KOPT-K1 (cell line): ENCODE data around the gene S100PBP.
"Not testable (repeated sequence)": the region's sequence is repeated elsewhere in the genome, so short reads cannot be mapped to it uniquely, and the experiment has no call there.

Experiments used
- H3K27ac ChIP-seq: fragments of 200-600 bp; sonication (generic); 2 replicates; pipeline ENCODE4 v1.5.1; 2016; ENCODE audit warnings: antibody characterized with exemption, mild to moderate bottlenecking, low read depth, low read length; ENCODE audit not compliant: poor library complexity, severe bottlenecking
- H3K36me3 ChIP-seq: fragments of 200-600 bp; sonication (generic); 2 replicates; pipeline ENCODE4 v1.5.1; 2017; ENCODE audit warnings: antibody characterized with exemption, mild to moderate bottlenecking, low read length, moderate library complexity; ENCODE audit not compliant: insufficient read depth
- H3K9me3 ChIP-seq: fragments of 200-600 bp; sonication (generic); 2 replicates; pipeline ENCODE4 v1.5.1; 2017; ENCODE audit warnings: antibody characterized with exemption, low read length, mild to moderate bottlenecking; ENCODE audit not compliant: insufficient read depth, poor library complexity, severe bottlenecking

The S100PBP gene

GRCh38 chr1:32804460-32804859 is 13.0 kb upstream of the S100PBP start:
- H3K36me3 ChIP-seq, result peaks cover 81% of the 10 kb centered on the region
- not testable (repeated sequence) for H3K27ac ChIP-seq, H3K9me3 ChIP-seq

DNA sequence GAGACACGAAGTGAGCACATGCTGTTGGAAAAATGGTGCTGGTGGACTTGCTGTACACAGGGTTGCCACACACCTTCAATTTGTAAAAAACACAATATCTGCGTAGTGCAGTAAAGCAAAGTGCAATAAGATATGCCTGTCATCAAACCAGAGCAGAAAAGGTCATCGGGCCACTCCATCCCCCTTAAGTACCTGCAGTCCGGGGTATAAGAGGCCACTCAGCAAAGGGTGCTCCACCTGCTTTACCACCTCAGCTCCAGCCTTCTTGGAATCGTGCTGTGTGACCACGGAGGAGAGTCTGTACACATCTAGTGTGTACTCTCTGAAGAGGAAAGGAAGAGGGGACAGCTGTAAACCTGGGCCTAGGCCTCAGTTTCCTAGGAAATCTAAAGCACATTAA is 11.2 kb upstream of the S100PBP start:
- H3K27ac ChIP-seq, result no peak overlapping the region
- H3K36me3 ChIP-seq, result peaks cover 81% of the 10 kb centered on the region
- no peaks in the 10 kb centered on the region for H3K9me3 ChIP-seq

- no peak overlapping the region for H3K27ac ChIP-seq
- no peaks in the 10 kb centered on the region for H3K9me3 ChIP-seq
- peaks cover 85% of the 10 kb centered on the region for H3K36me3 ChIP-seq
Measured at GRCh38 chr1:32806910-32807523, 10.4 kb upstream of the S100PBP start.

GRCh38 chr1:32808580-32808979 is 8.9 kb upstream of the S100PBP start:
- Histone ChIP-seq H3K36me3 (peaks cover 85% of the 10 kb centered on the region), H3K27ac (no peak overlapping the region), H3K9me3 (no peaks in the 10 kb centered on the region)

DNA sequence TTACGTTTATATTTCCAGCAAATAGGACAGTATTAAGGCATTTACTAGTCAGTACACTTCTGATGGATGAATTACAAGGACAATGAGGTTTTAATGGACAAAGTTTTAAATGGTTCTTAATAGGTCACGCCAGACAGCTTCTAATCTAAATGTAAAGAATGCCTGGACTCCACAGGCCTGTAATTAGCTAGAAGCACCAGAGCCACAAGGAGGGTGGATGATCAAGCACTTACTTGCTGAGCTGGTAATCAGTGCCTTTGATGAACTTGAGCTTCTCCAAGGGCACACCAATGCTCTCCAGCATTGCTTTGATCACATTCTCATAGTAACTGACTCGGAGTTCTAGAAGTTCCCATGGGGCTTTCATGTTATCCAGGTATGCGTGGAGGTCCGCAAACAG is 7.1 kb upstream of the S100PBP start:
- H3K36me3 ChIP-seq, result peaks cover 98% of the 10 kb centered on the region
- H3K9me3 ChIP-seq, result no peaks in the 10 kb centered on the region
- no peak overlapping the region for H3K27ac ChIP-seq

- H3K36me3 ChIP-seq, result peaks cover 89% of the 10 kb centered on the region
- H3K9me3 ChIP-seq, result no peaks in the 10 kb centered on the region
- H3K27ac ChIP-seq, result no peak overlapping the region
Measured at GRCh38 chr1:32811265-32811664, 6.2 kb upstream of the S100PBP start.

- Histone ChIP-seq H3K36me3 (peaks cover 83% of the 10 kb centered on the region), H3K27ac (no peak overlapping the region), H3K9me3 (no peaks in the 10 kb centered on the region)
Measured at GRCh38 chr1:32811917-32812316, 5.5 kb upstream of the S100PBP start.

DNA sequence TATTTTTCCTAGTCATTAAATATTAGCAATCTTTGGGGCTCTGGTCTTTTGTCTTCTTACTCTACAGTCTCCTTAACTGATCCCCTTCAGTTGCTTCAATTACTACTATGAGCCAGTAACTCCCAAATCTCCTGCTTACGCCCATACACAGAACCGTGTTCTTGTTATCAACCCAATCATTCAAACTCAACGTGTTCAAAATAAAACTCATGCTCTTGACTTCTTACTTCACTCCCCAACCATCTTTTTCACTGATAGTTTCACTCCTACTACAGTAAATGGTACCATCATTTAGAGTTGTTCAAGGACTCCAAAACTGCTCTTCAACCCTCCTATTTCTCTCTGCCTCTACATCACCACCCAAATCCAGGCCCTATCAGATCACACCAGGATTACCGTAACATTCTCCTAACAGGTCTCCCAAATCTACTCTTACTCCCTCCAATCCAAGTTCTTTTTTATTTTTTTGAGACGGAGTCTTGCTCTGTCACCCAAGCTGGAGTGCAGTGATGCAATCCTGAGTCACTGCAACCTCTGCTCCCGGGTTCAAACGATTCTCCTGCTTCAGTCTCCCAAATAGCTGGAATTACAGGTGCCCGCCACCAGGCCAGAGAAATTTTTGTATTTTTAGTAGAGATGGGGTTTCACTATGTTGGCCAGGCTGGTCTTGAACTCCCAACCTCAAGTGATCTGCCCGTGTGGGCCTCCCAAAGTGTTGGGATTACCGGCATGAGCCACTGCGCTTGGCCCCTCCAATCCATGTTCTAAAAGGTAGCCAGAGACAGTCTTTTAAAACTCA is 3.3 kb upstream of the S100PBP start:
- H3K9me3 ChIP-seq, result no peaks in the 10 kb centered on the region
- H3K27ac ChIP-seq, result no peak overlapping the region
- peaks cover 61% of the 10 kb centered on the region for H3K36me3 ChIP-seq

GRCh38 chr1:32816676-32817158 is 736 bp upstream of the S100PBP start:
- Histone ChIP-seq H3K27ac (peak overlapping the region; percentile 99), H3K36me3 (peaks cover 35% of the 10 kb centered on the region), H3K9me3 (no peaks in the 10 kb centered on the region)

DNA sequence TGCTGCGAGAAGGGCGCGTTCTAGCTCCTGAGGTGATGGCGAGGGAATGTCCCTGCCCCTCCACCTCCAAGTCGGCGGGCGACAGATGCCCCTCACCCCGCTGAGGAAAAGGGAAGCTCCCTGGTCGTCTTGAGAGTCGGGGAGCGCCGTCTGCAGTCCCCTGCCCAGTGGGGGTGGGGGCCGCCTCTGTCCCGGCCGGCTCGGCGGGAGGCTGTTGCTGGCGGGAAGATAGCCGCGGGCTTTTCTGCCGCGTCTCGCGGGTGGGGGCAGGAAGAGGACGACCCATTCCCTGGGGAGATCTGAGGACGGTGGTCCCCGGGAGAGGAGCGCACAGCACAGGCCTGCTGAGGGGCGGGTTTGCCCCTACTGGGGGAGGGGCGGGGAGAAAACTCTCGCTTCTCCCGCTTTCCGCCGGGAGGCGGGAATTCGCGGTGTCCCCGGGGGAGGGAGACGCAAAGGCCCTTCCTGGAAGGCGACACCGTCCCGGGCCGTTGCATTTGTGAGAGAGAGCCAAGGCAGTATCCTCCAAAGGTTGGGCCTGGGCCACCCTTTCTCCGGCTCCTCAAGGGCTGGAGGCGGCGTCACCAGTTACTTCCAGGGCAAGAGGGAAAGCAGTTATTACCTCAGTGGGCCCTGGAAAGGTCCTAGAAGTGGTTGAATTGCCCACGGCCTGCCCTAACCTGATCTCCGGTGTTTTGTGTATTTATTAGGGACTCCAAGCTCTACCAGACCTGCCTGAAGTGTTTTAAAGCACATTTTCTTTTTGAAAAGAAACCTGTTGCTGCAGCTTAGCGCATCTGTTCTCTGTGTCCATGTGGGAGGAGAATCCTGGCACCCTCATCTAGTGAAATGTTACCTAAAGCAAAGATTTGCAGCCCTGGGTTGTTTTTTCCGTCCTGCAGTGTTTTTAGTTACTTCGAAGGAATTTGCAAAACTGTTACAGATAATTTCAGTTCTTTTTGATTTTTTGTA is 648 bp downstream of the S100PBP start:
- no peaks in the 10 kb centered on the region for H3K9me3 ChIP-seq
- peaks cover 23% of the 10 kb centered on the region for H3K36me3 ChIP-seq
- H3K27ac ChIP-seq, result peak overlapping the region; percentile 99

GRCh38 chr1:32818804-32819541 is 1.5 kb downstream of the S100PBP start:
- no peaks in the 10 kb centered on the region for H3K9me3 ChIP-seq
- H3K27ac ChIP-seq, result peak overlapping the region; percentile 99
- peaks cover 16% of the 10 kb centered on the region for H3K36me3 ChIP-seq

DNA sequence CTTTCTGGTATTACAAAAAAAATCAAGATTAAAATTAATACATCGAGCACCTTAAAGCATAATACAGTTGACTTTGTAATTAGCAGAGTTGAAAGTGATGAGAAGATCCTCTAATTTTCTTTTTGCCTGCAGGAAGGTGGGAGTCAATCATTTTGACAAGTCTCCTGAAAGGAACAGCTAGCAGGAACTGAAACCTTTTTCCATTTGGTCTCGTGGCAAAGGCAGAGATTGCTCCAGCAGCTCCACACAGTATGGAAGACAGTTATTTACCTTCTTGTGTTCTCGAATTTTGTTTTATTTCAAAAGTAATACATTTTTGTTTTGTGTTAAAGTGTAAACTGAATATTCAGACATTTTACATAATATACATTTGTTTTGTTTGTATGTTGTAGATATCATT is 7.7 kb downstream of the S100PBP start:
- H3K36me3 ChIP-seq, result peaks cover 58% of the 10 kb centered on the region
- H3K9me3 ChIP-seq, result no peaks in the 10 kb centered on the region
- no peak overlapping the region for H3K27ac ChIP-seq

- peaks cover 86% of the 10 kb centered on the region for H3K36me3 ChIP-seq
Measured at GRCh38 chr1:32828341-32828740, 10.9 kb downstream of the S100PBP start.

GRCh38 chr1:32830092-32830852 is 12.8 kb downstream of the S100PBP start:
- Histone ChIP-seq H3K9me3 (no peaks in the 10 kb centered on the region), H3K36me3 (peaks cover 100% of the 10 kb centered on the region), H3K27ac (no peak overlapping the region)

More at GRCh38 chr1:32828341-32828740, 10.9 kb downstream of the S100PBP start:
- Histone ChIP-seq H3K27ac (no peak overlapping the region), H3K9me3 (no peaks in the 10 kb centered on the region)
